Activated CD4-positive, alpha-beta T cell treated with anti-CD3 and anti-CD28 coated beads, Interleukin-2, amount 50 U/mL, for 4 hours (primary cell): ENCODE data around the gene TNS1.

Source experiments
- DNase-seq, 2 experiments: peaks; one replicate each; pipeline ENCODE4 v3.0.0-alpha.2; 2020

The TNS1 gene

GRCh38 chr2:217909156-217909820 lies 93.5 kb downstream of the TNS1 start:
- no peak for DNase-seq

GRCh38 chr2:217908544-217908943 lies 94.3 kb downstream of the TNS1 start:
- DNase-seq = no peak

DNA sequence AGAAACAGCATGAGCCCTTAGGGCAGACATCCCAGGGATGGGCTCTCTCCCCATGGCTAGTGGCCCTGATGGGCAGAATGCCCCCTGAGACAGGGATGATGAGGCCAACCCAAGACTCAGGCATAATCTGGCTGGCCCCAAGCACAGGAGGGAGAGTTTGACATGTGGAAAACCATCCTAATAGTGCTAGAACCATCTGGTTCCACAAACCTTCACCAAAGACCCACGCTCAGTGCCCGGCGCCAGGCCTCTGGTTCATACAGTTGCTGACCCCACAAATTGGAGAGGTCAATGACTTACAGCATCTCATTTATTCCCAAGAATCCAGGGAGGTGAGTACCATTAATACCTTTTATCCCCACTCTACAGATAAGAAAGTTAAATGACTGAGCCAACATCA lies 95.5 kb downstream of the TNS1 start:
- no peak for DNase-seq

DNA sequence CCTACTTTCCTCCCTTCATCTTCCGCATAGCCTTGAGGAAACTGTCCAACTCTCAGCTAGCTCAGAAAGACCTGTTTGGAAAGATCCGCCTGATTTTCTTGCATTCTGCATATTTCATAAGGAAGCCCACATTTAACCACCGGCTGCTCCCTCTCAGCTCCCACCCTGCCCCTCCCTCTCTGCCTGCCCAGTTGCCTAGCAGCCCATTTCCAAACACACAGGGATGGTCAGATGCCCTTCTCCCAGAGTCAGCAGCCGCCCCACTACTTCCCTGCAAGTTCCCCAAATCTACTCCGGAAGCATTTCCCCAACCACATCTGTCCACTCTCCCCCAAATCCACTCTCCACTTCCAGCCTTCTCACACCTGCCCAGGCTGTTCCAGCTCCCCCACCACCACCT lies 96.0 kb downstream of the TNS1 start:
- no peak for DNase-seq

GRCh38 chr2:217905896-217906295 lies 96.9 kb downstream of the TNS1 start:
- DNase-seq = no peak

DNA sequence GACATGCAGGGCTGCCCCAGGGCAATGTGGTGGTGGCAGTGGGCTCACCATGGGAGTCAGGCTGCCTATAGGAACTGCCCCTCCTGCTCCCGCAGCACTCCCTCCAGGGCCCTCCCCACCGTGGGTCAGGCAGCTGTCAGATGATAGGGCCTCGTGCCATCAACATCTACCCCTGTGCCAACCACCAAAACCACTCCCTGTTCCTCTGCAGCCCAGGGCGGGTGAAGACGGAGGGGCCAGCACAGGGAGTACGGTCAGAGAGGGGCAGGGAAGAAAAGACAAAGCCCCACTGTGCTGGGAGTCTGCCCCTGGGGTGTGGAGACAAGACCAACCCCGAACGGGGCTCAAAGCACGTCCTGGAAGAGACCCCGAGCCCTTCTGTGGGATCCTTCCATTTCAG lies 97.4 kb downstream of the TNS1 start:
- DNase-seq = no peak

GRCh38 chr2:217904614-217904965 lies 98.2 kb downstream of the TNS1 start:
- no peak for DNase-seq

DNA sequence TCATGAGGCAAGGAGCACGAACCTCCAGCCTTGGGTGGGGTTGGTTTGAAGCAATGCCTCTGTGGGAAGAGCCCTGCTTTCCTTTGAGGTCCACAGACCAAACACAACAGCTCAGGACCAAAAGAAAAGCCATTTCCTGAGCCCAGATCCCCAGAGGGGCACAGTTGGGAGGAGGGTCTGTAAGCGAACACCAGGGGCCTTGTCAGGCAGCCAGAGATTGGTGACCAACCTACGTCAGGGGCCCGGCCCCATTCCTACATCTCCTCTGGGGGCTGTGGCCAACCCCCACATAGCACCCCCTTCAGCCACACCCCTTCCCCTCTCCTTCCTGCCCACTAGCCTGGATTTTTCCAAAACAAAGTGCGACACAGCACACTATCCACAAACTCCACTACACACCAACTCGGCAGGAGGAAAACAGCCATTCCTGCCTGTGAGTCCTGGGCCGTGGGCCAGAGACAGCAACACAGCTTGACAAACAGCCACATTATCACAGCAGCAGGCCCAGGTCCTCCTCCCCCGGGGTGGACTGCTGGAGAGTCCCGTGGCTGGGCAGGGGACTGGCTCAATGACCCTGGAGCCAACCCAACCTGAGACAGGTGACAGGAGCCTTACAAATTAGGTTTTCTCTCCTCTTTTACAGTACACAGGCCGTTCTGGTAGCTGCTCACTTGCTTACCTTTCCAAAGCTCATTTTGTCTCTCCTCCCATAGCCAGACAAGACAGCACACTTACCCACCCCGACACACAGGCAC lies 98.8 kb downstream of the TNS1 start:
- no peak for DNase-seq

DNA sequence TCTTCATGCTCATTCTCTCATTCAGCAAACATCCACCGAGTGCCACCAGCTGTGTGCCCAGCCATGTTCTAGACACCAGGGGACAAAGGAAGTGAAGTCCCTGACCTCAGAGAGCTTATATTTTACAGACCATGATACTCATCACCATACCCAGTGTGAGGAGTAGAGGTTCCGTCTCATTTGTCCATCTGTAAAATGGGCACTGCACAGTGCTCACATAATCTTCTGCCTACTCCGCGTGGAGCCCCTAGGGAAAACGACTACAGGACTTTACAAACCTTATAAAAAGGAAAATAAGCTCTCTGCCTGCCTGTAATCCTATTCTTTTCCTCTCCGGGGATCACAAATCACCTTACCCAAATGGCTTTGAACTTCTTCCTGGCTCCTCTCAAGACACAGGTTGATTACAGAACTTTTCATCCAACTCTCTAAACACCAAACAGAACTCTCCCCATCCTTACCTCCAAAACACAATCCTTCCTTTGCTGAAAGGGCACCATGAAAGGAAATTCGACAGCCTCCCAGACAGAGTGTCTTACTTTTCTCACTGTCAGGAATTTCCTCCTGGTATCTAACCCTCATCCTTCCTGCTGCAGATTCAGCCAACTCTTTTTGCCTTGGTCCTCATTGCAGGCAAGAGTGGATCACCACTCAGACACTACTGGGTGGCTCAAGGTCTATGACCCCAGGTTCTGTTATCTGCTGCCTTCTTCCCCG lies 99.5 kb downstream of the TNS1 start:
- DNase-seq = no peak

DNA sequence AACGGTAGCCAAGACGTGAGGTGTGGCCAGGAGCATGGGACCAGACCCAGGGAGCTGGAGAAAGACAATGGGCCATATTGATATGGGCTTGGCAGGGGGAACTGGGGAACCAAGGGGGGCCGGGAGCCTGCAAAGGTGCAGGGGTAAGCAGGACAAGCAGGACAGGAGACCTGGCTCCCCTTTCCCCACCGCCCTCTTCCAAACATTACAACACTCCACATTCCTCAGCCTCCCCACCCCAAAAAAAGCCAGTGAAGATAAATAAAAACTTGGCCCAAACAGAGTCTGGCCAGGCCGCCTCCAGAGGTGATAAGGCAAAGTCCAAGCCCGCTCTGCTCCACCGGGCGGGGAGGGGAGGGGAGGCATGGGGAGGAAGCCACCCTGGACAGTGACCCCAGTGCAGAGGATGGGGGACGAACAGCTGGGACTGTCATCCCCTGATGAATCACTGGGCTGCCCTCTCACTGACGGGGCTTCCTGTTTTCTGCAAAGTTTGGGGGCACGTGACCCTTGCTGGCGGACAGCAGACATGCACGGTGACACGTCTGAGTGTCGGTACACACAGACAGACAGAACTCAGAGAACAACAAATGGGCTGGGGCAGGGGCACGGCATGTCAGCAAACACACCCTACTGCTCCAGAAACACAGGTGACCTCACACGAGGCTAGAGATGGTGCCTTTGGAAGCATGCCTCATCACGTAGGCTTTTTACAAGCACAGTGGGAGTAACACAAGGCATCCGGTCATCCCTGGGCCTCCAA lies 100.2 kb downstream of the TNS1 start:
- no peak for DNase-seq

DNA sequence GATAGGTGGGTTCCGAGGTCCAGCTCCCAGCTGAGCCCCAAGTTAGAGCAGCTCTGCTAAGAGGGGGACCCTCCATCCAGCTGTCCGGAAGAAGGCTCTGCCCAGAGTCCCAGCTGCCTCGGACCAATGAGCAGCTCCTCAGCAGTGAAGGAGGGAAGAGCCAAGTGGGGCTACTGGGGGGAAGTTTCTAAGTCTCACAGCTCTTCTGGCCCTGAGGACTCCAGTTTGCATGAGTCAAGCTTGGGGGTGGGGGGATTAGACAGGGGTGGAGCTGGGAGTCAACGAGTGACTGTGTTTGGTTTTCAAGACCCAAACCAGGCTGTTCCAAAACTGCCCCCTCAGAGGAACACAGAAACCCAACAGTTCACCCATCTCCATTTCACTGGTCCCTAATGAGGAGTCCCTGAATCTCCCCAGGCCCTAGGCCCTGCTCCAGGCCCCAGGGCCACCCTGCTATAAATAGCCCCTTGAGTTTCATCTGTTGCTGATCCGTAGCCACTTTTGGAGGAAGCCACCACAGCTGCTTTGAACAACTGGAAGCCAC lies 100.9 kb downstream of the TNS1 start:
- no peak for DNase-seq

- no peak for DNase-seq
Observed at GRCh38 chr2:217901400-217901799, 101.4 kb downstream of the TNS1 start.

GRCh38 chr2:217900780-217901360 lies 101.9 kb downstream of the TNS1 start:
- no peak for DNase-seq

DNA sequence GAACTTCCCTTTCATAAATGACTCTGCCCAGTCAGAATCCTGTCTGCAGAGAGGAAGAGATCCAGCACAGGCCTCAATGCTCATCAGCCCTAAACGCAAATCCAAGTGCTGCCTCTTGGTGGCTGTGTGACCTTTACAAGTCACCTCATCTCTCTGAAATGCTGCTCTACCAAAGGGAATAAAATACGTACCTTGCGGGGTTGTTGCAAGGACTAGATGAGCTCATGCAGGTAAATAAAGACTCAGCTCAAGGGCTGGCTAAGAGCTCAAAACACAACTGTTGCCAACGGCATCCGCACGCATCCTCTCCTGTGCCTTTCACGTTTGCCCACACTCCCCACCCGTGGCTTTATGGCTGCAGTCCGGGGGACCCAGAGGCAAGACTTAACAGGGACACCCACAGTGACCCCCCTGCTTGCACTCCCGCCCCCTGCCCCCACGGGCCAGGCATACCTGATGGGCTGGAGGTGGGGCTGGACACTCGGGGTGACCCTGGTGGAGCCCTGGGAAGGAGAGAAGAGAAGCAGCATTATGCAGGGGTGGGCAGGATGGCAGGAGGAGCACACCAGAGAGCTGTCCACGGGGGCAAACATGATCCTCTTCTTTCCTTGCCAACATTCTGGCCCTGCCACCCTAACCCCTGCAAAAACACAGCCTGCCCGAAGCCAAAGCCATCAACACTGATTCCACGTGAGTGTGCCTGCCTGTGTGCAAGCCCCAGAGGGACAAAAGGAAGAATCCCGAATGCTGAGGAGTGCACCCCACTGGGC lies 102.6 kb downstream of the TNS1 start:
- DNase-seq = no peak

- DNase-seq = no peak
Observed at GRCh38 chr2:217899231-217900009, 103.4 kb downstream of the TNS1 start.

DNA sequence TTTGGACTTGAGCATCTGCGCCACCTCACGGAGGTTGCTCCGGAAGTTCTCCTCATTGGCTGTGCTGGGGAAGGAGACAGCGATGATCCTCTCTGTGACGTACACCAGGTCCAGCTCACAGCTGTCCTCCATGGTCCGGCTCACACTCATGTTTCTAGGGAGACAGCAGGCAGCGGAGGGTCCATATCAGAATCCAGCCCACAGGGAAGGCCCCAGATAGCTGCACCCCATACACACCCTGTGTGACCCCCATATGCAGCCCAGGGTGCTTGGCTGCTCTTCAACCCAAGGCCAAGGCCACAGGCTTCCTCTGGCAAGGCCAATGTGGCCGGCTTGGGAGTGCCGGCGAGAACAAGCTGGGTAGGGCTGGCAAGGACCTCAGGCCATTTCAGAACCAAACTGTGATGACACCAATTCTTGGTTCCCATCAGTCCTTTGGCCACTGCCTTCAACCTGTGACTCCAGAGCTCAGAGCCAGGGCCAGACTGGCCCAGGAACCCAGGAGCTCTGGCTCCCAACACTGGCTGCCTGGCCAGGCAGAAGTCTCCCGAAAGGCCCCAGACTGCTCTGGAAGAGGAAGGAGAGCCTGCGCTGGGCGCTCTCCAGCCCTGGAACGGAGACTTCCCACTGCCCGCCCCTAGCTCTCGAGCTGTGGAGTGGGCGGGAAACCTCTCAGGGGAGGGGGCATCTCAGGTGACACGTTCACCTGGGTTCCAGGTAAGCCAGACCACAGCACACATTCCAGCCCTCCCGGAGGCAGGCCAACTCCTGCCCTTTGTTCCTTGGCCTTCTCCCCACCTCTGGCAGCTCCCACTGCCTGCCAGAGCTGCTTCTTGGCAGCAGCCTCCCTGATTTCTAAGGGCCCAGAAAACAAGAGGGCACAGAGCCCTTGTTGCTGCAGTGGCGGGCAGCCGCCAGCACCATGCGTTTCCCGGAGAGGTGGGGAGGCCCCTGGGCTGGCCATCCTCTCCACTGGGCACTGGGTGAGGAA lies 104.7 kb downstream of the TNS1 start:
- no peak for DNase-seq

DNA sequence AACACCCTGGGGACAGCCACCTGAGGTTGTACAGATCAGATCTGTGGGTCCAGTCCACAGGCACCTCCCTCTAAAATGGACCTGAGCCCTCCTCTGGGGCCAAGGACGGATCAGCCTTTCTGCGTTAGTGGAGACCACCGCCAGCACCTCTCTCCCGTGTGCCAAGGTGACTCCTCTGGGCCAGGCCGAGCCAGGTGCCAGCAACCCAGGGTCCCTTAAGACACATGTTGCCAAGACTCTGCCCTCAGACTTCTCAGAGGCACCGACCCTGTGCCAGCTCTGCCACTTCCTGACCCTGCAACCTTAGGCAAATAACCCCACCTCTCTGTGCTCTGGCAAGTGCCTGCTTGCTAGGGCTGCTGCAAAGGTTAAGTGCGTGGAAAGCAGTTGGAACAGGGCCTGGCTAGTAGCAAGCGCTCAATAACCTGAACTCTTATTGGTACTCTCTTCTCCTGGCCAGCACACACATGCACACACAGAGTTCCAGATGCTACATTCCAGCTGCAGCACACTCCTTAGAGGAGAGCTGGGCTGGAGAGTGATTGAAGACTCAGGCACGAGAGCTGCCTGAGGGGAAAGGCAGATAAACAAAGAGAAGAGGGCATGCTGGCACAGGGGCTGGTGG lies 105.6 kb downstream of the TNS1 start:
- DNase-seq = no peak

- DNase-seq = no peak
Observed at GRCh38 chr2:217895070-217895635, 107.6 kb downstream of the TNS1 start.

DNA sequence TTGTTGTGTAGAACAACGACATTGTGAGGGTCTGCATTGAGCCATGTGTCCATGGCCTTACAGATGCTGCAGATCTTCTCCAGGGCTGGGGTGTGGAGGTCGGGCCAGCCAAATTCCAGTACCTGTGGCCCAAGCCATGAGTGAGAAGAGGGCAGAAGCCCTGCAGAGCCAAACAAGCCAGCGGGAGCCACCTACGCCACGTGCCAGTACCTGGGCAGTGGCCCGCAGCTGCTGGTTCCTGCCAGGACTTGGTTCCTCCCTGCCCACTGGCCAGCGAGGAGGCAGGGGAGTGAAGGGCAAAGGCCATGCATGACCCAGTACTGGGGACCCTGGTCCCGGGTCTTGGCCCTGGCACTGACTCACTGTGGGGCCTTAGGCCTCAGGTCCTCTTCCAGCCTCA lies 109.4 kb downstream of the TNS1 start:
- DNase-seq = no peak
